ENCODE data around the gene SEC31B.

DNA sequence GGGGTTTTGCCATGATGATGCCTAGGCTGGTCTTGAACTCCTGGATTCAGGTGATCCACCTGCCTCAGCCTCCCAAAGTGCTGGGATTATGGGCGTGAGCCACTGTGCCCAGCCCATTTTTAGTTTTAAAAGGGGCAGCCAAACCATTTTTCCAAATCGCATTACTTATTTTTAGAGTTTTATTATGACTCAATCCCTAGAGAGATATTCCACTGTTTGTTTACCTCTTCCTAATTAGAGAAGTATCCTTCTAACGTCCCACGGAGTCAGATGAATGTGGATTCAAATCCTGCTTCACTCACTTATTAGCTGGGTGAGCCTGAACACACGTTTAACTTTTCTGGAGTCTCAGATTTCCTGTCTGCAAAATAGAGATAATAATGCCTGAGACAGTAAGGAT lies 41.7 kb downstream of the SEC31B start:
- TF ChIP-seq, protein P1, sequence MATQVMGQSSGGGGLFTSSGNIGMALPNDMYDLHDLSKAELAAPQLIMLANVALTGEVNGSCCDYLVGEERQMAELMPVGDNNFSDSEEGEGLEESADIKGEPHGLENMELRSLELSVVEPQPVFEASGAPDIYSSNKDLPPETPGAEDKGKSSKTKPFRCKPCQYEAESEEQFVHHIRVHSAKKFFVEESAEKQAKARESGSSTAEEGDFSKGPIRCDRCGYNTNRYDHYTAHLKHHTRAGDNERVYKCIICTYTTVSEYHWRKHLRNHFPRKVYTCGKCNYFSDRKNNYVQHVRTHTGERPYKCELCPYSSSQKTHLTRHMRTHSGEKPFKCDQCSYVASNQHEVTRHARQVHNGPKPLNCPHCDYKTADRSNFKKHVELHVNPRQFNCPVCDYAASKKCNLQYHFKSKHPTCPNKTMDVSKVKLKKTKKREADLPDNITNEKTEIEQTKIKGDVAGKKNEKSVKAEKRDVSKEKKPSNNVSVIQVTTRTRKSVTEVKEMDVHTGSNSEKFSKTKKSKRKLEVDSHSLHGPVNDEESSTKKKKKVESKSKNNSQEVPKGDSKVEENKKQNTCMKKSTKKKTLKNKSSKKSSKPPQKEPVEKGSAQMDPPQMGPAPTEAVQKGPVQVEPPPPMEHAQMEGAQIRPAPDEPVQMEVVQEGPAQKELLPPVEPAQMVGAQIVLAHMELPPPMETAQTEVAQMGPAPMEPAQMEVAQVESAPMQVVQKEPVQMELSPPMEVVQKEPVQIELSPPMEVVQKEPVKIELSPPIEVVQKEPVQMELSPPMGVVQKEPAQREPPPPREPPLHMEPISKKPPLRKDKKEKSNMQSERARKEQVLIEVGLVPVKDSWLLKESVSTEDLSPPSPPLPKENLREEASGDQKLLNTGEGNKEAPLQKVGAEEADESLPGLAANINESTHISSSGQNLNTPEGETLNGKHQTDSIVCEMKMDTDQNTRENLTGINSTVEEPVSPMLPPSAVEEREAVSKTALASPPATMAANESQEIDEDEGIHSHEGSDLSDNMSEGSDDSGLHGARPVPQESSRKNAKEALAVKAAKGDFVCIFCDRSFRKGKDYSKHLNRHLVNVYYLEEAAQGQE (IDR thresholded peaks at IDR 0.05; ENCODE audit: borderline replicate concordance), result no peak
- TF ChIP-seq, protein P2, sequence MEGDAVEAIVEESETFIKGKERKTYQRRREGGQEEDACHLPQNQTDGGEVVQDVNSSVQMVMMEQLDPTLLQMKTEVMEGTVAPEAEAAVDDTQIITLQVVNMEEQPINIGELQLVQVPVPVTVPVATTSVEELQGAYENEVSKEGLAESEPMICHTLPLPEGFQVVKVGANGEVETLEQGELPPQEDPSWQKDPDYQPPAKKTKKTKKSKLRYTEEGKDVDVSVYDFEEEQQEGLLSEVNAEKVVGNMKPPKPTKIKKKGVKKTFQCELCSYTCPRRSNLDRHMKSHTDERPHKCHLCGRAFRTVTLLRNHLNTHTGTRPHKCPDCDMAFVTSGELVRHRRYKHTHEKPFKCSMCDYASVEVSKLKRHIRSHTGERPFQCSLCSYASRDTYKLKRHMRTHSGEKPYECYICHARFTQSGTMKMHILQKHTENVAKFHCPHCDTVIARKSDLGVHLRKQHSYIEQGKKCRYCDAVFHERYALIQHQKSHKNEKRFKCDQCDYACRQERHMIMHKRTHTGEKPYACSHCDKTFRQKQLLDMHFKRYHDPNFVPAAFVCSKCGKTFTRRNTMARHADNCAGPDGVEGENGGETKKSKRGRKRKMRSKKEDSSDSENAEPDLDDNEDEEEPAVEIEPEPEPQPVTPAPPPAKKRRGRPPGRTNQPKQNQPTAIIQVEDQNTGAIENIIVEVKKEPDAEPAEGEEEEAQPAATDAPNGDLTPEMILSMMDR (IDR thresholded peaks at IDR 0.05; ENCODE audit: poor library complexity, severe bottlenecking), result no peak
- TF ChIP-seq RAD21 (conservative IDR thresholded peaks at IDR 0.05) (no peak), EZH2 (IDR thresholded peaks at IDR 0.05; ENCODE audit: borderline replicate concordance, insufficient read depth, low read length, poor library complexity, severe bottlenecking) (no peak)
